DMS79 treated with DMSO at 0.1 percent for 48 hours (cell line): ENCODE data around the gene SLC22A1.
A peak's percentile ranks its signal among the peaks of the same experiment; 100 is the strongest.
"Not testable (repeated sequence)": the region's sequence is repeated elsewhere in the genome, so short reads cannot be mapped to it uniquely, and the experiment has no call there.

ENCODE experiments used
- DNase-seq: peaks from one replicate; lab custom pipeline; 2025; lab: John Stamatoyannopoulos, UW

The SLC22A1 gene

GRCh38 chr6:160093946-160094345, 27.7 kb upstream of the SLC22A1 start:
- no peak for DNase-seq

GRCh38 chr6:160095146-160095845, 26.3 kb upstream of the SLC22A1 start:
- DNase-seq: no peak

- peak; percentile 79 for DNase-seq
Measured at GRCh38 chr6:160101277-160102205, 20.1 kb upstream of the SLC22A1 start.

- DNase-seq: no peak
Measured at GRCh38 chr6:160102399-160102798, 19.2 kb upstream of the SLC22A1 start.

GRCh38 chr6:160102956-160103824, 18.4 kb upstream of the SLC22A1 start:
- no peak for DNase-seq

- DNase-seq: no peak
Measured at GRCh38 chr6:160103825-160104100, 17.9 kb upstream of the SLC22A1 start.

GRCh38 chr6:160104821-160105517, 16.6 kb upstream of the SLC22A1 start:
- no peak for DNase-seq

GRCh38 chr6:160106010-160106409, 15.6 kb upstream of the SLC22A1 start:
- DNase-seq: no peak

- DNase-seq: no peak
Measured at GRCh38 chr6:160106701-160107100, 14.9 kb upstream of the SLC22A1 start.

- no peak for DNase-seq
Measured at GRCh38 chr6:160108077-160108476, 13.5 kb upstream of the SLC22A1 start.

GRCh38 chr6:160110586-160111123, 11.0 kb upstream of the SLC22A1 start:
- DNase-seq: no peak

GRCh38 chr6:160111806-160112205, 9.8 kb upstream of the SLC22A1 start:
- DNase-seq: no peak

- DNase-seq: no peak
Measured at GRCh38 chr6:160112628-160113299, 8.9 kb upstream of the SLC22A1 start.

- DNase-seq: not testable (repeated sequence)
Measured at GRCh38 chr6:160114536-160114935, 7.1 kb upstream of the SLC22A1 start.

GRCh38 chr6:160115421-160115820, 6.2 kb upstream of the SLC22A1 start:
- DNase-seq: no peak

- DNase-seq: no peak
Measured at GRCh38 chr6:160116411-160116810, 5.2 kb upstream of the SLC22A1 start.

- DNase-seq: no peak
Measured at GRCh38 chr6:160117137-160117536, 4.5 kb upstream of the SLC22A1 start.

- no peak for DNase-seq
Measured at GRCh38 chr6:160118620-160119229, 2.9 kb upstream of the SLC22A1 start.

- DNase-seq: no peak
Measured at GRCh38 chr6:160120087-160120486, 1.5 kb upstream of the SLC22A1 start.

- DNase-seq: no peak
Measured at GRCh38 chr6:160121981-160122380, 366 bp downstream of the SLC22A1 start.

- DNase-seq: no peak
Measured at GRCh38 chr6:160122744-160123143, 1.1 kb downstream of the SLC22A1 start.
